ENCODE measurements around the gene PLK5. TPM values are rescaled to one million over a fixed set of nuclear protein-coding genes. Genes with fewer than 3 reads are reported as not detected.

PLK5 gene
- total and polyA plus RNA-seq, 2 donors (not counting 1 experiment from before 2014, with no cell fraction given): not detected

DNA sequence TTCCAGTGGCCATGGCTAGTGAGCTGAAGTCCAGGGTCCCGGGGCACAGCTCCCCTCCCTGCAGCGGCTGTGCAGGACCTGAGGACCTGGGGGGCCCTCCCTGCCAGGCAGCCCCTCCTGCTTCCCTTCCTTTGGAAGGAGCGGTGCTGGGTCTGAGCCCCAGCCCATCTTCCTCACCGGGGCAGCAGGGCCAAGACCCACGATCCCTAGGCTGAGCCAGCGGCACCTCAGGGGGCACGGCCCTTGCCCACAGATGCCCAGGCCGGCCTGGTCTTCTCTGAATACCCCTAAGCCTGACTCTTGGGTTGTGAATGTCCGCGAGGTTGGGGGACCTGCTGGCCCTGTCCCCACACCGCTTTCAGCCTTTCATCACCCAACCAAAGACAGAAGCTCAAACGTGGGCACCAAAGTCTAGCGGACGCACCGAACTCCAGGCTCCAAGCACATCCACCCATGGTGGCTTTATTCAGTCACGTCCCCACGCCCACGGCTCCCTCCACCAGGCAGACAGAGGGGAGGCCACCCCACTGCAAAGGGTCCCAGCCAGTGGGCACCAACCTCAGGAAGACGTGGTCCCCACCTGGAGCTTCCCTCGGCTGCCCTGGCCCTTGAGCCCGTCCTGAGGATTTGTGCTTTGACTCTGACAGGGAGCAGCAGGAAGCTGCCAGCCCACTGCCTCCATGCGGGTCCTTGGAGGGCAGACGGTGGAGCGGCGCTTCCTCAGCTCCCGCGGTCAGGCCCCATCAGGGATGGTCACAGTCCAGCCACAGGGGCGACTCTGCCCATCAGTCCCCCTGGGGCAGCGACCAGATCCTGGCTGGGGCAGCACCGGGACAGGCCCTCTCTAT is 52.6 kb downstream of the PLK5 start:
- no peak for DNase-seq (ENCODE audit: low read depth in 2 of 2)
- H4K20me1 ChIP-seq (ENCODE audit: control insufficient read depth, extremely low read depth, insufficient read depth, low read length): no peaks in the 10 kb centered on the region
- no peak overlapping the region for H2AFZ ChIP-seq (ENCODE audit: low read length)
- H3K9ac ChIP-seq (ENCODE audit: insufficient read depth, low read length): no peak overlapping the region
- no peak overlapping the region for H3K4me2 ChIP-seq (ENCODE audit: extremely low read depth, insufficient read depth, low read length)
- no peak overlapping the region for H3K4me3 ChIP-seq (replicated peaks in 1 of 4; ENCODE audit: control extremely low read depth in 1 of 4, insufficient read depth in 1 of 4, low read depth in 3 of 4, low read length in 4 of 4)
- H3K9me3 ChIP-seq (ENCODE audit: control insufficient read depth, insufficient read depth, low read depth, low read length): no peaks in the 10 kb centered on the region
- no peaks in the 10 kb centered on the region for H3K27me3 ChIP-seq (ENCODE audit: control insufficient read depth, insufficient read depth, low read length)
- peaks cover 23% of the 10 kb centered on the region for H3K36me3 ChIP-seq (ENCODE audit: control insufficient read depth, insufficient read depth, low read length)
- no peak overlapping the region for H3K27ac ChIP-seq (ENCODE audit: insufficient read depth, low read length)
- no peaks in the 10 kb centered on the region for H3K4me1 ChIP-seq (ENCODE audit: control insufficient read depth, extremely low read depth, insufficient read depth, low read length)
- H3K79me2 ChIP-seq (ENCODE audit: control insufficient read depth, insufficient read depth, low read length): no peaks in the 10 kb centered on the region
- no peak for TF ChIP-seq EZH2 (IDR thresholded peaks at IDR 0.05; ENCODE audit: low read length, missing control alignments)
- TF ChIP-seq, protein P1, sequence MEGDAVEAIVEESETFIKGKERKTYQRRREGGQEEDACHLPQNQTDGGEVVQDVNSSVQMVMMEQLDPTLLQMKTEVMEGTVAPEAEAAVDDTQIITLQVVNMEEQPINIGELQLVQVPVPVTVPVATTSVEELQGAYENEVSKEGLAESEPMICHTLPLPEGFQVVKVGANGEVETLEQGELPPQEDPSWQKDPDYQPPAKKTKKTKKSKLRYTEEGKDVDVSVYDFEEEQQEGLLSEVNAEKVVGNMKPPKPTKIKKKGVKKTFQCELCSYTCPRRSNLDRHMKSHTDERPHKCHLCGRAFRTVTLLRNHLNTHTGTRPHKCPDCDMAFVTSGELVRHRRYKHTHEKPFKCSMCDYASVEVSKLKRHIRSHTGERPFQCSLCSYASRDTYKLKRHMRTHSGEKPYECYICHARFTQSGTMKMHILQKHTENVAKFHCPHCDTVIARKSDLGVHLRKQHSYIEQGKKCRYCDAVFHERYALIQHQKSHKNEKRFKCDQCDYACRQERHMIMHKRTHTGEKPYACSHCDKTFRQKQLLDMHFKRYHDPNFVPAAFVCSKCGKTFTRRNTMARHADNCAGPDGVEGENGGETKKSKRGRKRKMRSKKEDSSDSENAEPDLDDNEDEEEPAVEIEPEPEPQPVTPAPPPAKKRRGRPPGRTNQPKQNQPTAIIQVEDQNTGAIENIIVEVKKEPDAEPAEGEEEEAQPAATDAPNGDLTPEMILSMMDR (conservative IDR thresholded peaks at IDR 0.05 in 1 of 2, IDR thresholded peaks at IDR 0.05 in 1 of 2; ENCODE audit: low read depth in 1 of 2, low read length in 2 of 2): no peak

DNA sequence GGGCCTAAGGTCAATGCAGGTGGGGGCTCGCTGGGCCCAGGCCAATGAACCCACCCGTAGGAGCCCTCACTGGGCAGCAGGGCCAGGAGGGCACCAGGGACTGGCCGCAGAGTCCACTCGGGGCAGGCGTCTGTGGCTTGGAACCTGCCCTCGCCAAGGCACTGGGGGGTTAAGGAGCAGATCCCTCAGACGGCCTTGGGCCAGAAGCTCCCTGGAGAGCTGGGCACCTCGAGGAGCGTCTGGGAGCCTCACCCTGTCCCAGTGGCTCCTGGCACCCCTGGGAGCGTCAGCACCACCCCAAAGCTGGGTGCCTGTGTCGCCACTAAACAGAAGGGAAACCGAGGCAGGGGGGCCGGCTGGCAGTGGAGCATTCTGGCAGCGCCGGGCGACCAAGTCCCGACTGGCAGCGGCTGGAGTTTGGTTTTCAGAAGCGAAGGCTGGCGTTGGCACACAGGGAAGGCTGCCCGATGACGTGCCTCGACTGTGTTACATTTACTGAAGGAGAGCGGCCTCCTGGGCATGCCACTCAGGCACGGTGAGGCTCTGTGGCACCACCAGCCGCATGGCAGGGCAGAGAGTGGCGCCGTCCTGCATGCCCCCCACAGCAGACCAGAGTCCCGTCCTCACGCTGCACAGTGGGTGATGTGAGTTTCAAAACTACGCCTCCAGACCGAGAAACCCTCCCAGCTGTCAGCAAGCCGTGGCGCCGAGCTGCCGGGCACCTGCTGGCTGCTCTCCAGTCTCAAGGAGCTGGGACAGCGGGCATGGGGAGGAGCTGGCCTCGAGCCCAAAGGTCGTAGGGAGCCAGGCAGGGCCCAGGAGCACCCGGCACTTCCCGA is 53.4 kb downstream of the PLK5 start:
- no peak overlapping the region for H2AFZ ChIP-seq (ENCODE audit: low read length)
- H3K4me3 ChIP-seq (replicated peaks in 1 of 4; ENCODE audit: control extremely low read depth in 1 of 4, insufficient read depth in 1 of 4, low read depth in 3 of 4, low read length in 4 of 4): no peak overlapping the region
- no peaks in the 10 kb centered on the region for H3K9me3 ChIP-seq (ENCODE audit: control insufficient read depth, insufficient read depth, low read depth, low read length)
- H3K27ac ChIP-seq (ENCODE audit: insufficient read depth, low read length): no peak overlapping the region
- H4K20me1 ChIP-seq (ENCODE audit: control insufficient read depth, extremely low read depth, insufficient read depth, low read length): no peaks in the 10 kb centered on the region
- H3K36me3 ChIP-seq (ENCODE audit: control insufficient read depth, insufficient read depth, low read length): peaks cover 24% of the 10 kb centered on the region
- DNase-seq (ENCODE audit: low read depth in 2 of 2): no peak
- no peak overlapping the region for H3K4me2 ChIP-seq (ENCODE audit: extremely low read depth, insufficient read depth, low read length)
- H3K9ac ChIP-seq (ENCODE audit: insufficient read depth, low read length): no peak overlapping the region
- H3K79me2 ChIP-seq (ENCODE audit: control insufficient read depth, insufficient read depth, low read length): no peaks in the 10 kb centered on the region
- H3K27me3 ChIP-seq (ENCODE audit: control insufficient read depth, insufficient read depth, low read length): no peaks in the 10 kb centered on the region
- H3K4me1 ChIP-seq (ENCODE audit: control insufficient read depth, extremely low read depth, insufficient read depth, low read length): no peaks in the 10 kb centered on the region
- no peak for TF ChIP-seq EZH2 (IDR thresholded peaks at IDR 0.05; ENCODE audit: low read length, missing control alignments)
- TF ChIP-seq, protein P1 (conservative IDR thresholded peaks at IDR 0.05 in 1 of 2, IDR thresholded peaks at IDR 0.05 in 1 of 2; ENCODE audit: low read depth in 1 of 2, low read length in 2 of 2): no peak

DNA sequence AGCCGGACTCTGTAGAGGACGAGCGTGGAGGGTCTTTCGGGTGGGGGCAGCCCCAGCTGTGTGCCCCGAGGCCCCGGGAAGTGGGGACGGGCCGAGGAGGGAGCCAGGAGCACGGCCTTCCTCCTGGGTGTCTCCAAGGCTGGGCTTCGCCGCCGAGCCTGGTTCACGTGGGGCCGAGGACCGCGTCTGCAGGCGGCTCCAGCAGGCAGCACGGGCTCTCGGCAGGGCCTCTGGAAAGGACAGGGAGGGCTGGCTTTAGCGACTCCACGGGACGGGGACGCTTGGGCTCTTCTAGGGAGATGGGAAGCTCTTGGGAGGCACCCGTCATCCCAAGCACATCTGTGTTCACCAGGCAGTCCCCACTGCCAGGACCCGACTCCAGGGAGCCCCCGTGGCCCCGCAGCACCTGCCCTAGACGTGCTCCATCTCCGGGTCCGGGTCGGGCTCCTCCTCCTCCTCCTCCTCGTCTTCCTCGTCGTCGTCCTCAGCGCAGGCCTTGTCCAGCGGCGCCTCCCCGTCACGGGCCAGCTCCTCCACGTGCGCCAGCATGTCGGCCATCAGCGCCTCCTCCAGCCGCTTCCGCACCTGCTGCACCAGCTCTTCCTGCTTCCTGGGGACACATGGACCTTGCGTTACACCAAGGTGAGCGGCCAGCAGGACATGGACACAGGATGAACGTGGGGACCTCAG is 54.2 kb downstream of the PLK5 start:
- Histone ChIP-seq H3K27ac (ENCODE audit: insufficient read depth, low read length) (no peak overlapping the region), H2AFZ (ENCODE audit: low read length) (no peak overlapping the region), H4K20me1 (ENCODE audit: control insufficient read depth, extremely low read depth, insufficient read depth, low read length) (no peaks in the 10 kb centered on the region), H3K9me3 (ENCODE audit: control insufficient read depth, insufficient read depth, low read depth, low read length) (no peaks in the 10 kb centered on the region), H3K4me2 (ENCODE audit: extremely low read depth, insufficient read depth, low read length) (no peak overlapping the region), H3K4me3 (replicated peaks in 1 of 4; ENCODE audit: control extremely low read depth in 1 of 4, insufficient read depth in 1 of 4, low read depth in 3 of 4, low read length in 4 of 4) (no peak overlapping the region), H3K9ac (ENCODE audit: insufficient read depth, low read length) (no peak overlapping the region), H3K36me3 (ENCODE audit: control insufficient read depth, insufficient read depth, low read length) (peaks cover 27% of the 10 kb centered on the region), H3K79me2 (ENCODE audit: control insufficient read depth, insufficient read depth, low read length) (no peaks in the 10 kb centered on the region), H3K27me3 (ENCODE audit: control insufficient read depth, insufficient read depth, low read length) (no peaks in the 10 kb centered on the region), H3K4me1 (ENCODE audit: control insufficient read depth, extremely low read depth, insufficient read depth, low read length) (no peaks in the 10 kb centered on the region)
- TF ChIP-seq, protein P1 (conservative IDR thresholded peaks at IDR 0.05 in 1 of 2, IDR thresholded peaks at IDR 0.05 in 1 of 2; ENCODE audit: low read depth in 1 of 2, low read length in 2 of 2): no peak
- no peak for TF ChIP-seq EZH2 (IDR thresholded peaks at IDR 0.05; ENCODE audit: low read length, missing control alignments)
- DNase-seq (ENCODE audit: low read depth in 2 of 2): no peak
